Effector CD8-positive, alpha-beta T cell (primary cell): ENCODE data around the gene PGAM1.
"Not testable (repeated sequence)": the region's sequence is repeated elsewhere in the genome, so short reads cannot be mapped to it uniquely, and the experiment has no call there.

Experiments used
- DNase-seq: peaks from one replicate; lab custom pipeline; 2025; lab: John Stamatoyannopoulos, UW
- total RNA-seq, 4 experiments: gene quantifications; one replicate each; lab custom pipeline; 2026; lab: John Stamatoyannopoulos, UW

Gene PGAM1
- total RNA-seq: 47.5 to 165 (median 50.7) reads per million in 4 experiments

DNA sequence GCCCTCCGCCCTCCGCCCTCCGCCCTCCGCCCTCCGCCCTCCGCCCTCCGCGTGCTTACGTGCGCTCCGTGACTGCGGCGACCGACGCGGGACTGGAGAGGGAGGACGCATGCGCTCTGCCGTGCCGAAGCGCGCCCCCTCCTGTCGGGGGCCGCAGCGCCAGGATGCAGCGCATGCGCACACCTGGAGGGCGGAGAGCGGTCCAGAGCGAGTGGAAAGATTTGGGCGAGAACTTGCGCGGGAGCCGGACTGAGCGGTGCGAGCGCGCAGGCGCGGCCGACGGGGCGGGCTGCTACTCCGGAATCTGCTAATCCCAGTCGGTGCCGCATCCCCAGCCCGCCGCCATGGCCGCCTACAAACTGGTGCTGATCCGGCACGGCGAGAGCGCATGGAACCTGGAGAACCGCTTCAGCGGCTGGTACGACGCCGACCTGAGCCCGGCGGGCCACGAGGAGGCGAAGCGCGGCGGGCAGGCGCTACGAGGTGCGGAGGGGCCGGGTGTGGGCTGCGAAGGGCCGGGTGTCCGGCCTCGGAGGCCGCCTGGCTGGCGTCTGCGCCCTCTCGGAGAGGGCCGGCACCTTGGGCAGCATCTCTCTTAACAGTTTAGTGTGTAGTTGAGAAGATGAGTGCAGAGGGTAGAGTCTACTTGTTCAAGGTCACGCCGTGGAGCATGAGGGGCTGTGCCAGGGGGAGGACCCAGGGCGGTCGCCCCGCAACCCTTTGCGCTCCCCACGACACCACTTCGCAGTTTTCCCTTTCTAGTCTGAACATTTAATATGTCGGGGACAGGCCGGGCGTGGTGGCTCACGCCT, at the start of gene PGAM1:
TSS of gene PGAM1 (plus strand) at position 228 of the 812 bp plus-strand sequence. CDS start at position 345, 117 bp downstream.
- DNase-seq: peak; percentile 91

DNA sequence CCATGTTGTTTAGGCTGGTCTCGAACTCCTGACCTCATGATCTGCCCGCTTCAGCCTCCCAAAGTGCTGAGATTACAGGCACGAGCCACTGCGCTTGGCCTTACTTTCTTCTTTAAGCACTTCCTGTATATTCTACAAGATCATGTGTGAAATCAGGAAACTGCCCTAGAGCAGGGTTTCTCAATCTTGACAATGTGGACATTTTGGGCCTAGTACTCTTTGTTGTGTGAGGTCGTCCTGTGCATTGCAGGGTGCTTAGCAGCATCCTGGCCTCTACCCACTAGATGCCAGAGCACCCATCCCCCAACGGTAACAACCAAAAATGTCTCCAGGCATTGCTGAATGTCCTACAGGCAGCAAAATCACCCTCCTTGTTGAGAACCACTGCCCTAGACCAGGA, 49.6 kb upstream of the PGAM1 start:
- no peak for DNase-seq

DNA sequence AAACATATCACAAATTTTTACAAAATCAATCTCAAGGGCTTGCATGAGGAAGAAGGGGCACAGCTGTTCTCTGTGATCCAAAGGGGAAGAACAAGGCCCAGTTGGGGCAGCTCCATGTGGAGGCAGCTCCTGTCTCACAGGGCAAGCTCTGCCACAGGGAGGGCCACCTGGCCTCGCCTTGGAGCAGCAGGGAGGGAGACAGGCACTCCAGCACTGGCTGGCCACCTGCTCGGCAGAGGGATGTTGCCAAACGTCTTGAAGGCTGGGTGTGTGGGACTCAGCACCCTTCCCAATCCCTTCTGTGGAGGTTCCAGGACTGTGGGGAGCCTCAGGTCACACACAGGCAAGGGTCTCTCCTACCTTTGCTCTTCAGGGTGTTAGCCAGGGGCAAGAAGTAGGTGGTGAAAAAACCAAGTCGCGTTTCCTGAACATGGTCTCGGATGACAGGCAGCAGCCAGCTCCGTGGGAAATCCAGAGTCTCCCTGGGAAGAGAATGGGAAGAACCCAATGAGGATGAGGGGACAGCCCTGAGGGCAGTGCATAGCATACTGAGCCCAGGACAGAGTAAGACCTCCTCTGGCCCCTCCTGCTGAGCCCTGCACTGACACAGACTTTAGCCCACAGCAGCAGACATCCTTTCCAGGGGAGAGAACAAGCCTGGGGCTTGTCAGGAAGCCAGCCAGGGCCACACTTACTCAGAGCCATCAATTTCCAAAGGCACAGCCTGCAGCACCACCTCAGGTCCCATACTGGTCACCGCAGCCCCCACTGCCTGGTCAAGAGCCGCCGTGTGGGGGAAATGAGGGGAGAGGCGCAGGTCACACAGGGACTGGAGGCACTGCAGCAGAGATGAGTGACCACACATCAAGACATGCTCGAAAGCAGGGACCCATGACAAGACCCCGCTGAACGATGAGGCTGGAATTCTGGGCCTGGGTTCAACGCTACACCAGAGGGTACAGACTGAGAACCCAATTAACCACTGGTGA, 46.8 kb upstream of the PGAM1 start:
- DNase-seq: no peak

DNA sequence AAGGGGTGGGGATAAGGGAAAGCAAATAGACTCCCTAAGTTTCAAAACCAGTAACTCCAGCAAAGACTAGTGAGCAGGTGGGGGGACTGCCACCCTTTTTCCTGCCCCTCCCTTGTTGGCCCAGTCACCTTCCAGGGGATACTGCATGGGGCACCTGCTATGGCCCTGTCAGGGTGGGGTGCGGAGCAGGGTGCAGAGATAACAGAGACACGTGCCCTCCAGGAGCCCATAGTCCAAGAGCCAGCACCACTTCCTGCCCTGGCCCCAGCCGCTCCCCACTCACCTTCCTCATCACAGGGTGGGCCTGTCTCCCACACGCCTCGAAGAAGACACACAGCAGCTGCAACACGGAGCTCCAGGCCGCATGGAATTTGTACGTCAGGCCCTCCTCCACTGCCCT, 45.5 kb upstream of the PGAM1 start:
- DNase-seq: no peak

DNA sequence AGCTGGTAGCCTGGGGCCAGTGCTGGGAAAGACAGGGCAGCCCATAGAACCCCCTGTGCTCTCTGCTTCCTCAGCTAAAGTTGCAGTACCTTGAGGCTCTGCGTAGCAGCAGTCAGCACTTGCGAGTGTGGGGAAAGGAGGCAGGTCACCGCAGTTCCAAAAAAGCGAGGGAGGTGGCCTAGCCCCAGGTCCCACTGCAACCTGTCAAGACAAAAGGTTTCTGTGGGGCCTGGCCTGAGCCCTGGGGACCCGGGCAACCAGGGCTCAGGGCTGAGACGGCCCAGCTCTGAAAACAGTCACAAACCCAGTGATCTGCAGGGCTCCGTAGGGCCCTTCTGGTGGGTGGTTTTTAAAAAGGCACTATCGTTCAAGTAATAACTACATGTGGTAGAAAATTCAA, 44.4 kb upstream of the PGAM1 start:
- no peak for DNase-seq

DNA sequence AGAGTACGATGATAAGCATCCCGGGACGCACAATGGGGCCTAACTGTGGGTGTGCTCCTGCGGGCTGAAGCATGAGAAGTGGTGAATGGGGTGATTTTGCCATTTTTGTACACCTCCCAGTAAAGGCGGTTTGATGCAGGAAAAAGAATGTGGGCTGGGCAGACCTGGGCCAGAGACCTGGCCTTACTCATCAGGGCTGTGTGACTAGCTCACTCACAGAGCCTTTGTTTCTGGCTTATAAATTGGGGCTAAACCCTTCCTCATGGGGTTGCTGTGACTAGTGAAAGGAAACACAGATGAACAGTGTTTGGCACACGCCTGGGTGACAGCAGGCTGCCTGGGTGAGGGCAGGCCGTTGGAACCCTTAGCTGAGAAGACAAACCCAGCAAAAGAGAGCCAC, 42.8 kb upstream of the PGAM1 start:
- no peak for DNase-seq

DNA sequence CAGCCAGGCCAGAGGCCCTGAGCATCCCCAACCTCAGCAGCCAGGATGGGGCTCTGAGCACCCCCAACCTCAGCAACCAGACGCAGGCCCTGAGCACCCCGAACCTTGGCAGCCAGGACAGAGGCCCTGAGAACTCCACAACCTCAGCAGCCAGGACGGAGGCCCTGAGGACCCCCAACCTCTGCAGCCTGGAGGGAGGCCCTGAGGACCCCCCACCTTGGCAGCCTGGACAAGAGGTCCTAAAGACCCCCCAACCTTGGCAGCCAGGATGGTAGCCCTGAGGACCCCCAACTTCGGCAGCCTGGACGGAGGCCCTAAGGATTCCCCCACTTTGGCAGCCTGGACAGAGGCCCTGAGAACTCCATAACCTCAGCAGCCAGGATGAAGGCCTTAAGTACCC, 41.8 kb upstream of the PGAM1 start:
- DNase-seq: no peak

DNA sequence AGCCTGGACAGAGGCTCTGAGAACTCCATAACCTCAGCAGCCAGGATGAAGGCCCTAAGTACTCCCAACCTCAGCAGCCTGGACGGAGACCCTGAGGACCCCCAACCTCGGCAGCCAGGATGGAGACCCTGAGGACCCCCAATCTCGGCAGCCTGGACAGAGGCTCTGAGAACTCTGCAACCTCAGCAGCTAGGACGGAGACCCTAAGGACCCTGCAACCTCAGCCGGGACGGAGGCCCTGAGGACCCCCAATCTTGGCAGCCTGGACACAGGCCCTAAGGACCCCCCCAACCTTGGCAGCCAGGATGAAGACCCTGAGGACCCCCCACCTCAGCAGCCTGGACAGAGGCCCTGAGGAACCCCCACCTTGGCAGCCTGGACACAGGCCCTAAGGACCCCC, 41.4 kb upstream of the PGAM1 start:
- no peak for DNase-seq

DNA sequence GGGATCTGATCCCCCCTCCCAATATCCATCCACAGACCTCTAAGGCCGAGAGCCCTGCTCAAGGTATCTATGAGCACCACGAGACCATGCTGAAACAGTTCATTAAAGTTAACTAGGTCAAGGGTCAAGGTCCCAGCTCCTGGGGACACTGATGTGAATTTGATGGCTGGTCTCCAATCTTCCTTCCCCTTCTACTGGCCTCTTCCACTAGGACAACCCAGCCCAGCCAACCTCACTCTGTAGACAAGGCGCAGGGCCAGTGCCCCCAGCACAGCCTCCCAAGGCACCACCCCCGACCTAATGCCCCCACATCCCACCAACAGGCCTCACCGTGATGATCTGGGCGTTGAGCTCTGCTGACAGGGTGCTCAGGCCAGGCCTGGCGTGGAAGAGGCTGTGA, 40.4 kb upstream of the PGAM1 start:
- no peak for DNase-seq

DNA sequence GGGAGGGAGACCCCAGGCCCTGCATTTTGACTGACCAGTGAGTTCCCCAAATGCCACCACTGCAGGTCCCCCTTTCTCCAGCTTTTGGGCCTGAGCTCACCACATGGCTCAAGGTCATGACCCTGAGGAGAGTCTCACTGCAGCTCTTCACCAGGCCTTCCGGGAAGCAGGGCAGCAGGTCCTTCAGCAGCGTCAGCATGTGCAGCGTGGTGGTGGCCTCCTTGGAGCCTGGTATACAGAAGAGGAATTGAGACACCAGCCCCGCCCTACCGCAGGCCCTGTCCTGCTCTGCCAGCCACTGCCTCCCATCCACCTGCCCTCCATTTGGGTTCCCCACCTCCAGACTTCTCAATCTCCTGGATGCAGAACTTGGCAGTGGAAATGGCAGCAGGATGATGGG, 37.8 kb upstream of the PGAM1 start:
- DNase-seq: no peak

DNA sequence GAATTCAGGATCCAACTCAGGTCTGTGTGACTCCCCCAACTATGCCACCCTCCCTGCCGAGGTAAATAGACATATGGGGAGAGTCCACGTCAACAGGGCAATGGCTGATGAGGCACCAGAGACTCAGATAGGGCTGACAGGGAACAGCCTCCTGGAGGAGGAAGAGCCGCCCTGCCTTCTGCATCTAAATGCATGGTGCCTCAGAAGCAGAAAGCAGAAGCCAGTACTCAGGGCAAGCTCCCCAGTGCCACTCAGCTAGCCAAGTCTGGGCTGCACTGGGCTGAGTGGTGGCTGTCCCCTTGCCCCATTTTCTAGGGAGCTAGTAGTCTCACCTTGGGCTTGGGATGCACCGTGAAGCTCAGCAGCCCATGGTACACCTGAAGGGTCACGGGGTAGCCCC, 35.9 kb upstream of the PGAM1 start:
- no peak for DNase-seq

DNA sequence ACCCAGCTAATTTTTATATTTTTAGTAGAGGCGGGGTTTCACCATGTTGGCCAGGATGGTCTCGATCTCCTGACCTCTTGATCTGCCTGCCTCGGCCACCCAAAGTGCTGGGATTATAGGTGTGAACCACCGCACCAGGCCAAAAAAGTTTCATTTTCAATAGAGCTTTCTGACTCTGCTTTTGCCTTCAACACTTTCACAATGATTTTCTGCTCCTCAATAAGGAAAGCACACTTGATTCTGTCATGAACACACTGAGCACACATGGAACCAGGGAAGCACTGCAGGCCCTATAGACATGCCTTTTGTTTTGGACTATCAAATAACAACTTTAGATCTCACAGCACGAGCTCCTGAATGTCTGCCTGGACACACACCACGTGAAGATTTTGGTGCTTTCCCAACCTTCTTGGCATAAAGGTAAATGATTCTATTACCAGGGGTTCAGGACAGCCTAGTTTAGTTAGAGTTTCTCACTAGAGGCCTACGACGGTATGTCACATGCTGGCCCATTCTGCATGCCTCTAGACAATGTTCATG, 32.9 kb upstream of the PGAM1 start:
- DNase-seq: no peak

DNA sequence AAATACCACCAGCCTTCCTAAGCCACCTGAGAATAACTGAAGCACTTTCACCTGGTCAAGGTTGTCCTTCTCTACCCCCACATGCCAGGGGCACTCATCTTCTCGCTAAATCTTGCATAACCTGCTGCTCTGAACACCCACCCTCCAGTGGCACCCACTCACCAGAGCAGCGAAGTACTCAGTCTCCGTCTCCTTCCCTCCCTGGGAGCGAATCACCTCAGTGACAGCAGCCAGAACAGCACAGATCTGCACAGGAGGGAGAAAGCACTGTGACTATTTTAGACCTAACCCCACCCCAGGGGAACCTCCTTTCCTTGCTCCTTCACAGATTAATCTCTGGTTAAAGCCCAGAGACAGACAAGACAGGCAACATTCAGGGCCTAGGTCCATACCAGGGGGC, 29.9 kb upstream of the PGAM1 start:
- DNase-seq: no peak

DNA sequence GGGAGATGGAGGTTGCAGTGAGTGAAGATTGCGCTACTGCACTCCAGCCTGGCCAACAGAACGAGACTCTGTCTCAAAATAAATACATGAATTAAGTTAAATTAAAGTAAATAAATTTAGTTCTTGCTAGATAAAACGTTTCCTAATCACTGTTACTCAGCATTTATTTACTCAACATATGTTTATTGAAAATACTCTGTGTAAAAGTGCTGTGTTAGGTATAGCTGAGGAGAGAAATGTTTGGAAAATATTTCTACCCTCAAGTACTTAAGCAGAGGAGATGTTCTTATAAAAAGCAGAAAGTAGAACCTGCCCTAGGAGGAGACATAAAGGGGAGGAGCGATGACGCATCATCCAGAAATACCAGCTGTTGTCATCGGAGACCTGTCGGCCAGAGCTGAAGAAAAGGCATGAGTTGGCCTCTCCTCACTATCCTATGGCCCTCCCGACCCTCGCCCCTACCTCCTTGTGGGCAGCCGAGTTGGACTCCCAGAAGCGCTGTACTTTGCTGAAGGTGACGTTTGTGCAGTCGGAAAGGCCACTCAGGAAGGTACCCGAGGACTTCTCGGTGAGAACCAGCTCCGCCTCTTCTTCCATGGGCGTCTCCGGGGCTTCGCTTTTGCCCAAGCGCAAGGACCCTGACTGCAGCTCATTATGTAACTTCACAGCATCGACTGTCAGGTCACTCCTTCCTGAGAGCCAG, 26.0 kb upstream of the PGAM1 start:
- no peak for DNase-seq

DNA sequence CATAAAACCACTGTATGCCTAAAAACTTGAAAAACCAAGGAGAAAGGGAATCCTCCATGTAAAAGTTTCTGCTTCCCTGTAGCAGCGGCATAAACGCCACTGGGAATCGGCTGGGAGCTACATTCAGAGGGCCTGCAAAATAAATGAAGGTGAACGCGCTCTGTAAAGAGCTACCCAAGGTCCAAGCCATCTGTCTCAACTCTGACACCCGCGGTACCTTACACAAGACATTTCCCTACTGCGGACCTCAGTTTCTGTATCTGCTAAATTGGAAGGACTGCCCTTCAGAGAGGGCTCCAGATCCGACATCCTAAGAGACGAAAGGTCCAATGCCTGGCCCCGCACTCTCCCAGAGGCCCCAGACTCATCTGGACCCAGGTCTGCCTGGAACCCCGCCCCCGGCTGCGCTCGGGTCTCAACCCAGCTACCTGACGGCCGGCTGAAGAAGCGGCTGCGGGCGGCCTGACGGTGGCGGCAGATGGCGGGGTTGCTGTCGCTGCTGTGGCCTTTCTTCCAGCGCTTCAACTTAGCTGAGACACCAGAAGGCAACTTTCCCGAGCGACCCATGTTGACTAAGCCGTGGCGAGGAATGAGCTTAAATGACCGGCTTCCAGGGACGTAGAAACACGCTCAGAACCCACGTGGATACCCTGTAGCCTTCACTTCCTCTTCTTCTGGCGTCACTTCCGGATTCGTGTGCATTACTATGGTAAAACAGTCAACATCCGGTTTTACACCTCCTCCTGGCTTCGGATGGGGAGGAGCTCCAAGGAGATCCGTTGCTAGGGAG, 25.1 kb upstream of the PGAM1 start, which contains the start of gene RRP12:
TSS of gene RRP12 (minus strand) at position 676 of the 790 bp plus-strand sequence. CDS start at position 567, 109 bp downstream.
- DNase-seq: peak; percentile 71

DNA sequence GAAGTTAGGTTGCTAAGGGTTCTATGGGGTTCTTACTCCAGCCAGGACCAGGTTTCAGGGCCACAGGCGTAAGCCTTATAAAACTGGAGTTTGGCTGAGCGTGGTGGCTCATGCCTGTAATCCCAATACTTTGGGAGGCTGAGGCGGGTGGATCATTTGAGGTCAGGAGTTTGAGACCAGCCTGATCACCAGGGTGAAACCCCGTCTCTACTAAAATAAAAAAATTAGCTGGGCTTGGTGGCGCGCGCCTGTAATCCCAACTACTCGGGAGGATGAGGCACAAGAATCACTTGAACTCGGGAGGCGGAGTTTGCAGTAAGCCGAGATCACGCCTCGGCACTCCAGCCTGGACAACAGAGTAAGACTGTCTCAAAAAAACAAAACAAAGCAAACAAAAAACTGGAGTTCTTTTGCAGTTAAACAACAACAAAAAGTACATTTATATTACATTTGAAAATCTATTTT, 24.5 kb upstream of the PGAM1 start:
- no peak for DNase-seq

DNA sequence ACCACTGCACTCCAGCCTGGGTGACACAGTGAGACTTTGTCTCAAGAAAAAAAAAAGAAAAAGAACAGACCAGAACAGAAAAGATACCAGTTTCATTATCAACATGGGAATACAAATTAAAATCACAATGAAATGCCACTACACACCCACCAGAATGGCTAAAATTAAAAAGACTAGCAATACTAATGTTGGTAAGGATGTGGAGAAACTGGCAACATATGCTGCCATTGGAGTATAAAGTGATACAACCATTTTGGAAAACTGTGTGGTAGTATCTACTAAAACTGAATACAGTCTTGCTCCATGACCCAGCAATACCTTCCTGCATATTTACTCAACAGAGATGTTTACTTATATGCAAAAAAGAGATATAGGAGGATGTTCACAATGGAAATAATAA, 21.9 kb upstream of the PGAM1 start:
- no peak for DNase-seq

DNA sequence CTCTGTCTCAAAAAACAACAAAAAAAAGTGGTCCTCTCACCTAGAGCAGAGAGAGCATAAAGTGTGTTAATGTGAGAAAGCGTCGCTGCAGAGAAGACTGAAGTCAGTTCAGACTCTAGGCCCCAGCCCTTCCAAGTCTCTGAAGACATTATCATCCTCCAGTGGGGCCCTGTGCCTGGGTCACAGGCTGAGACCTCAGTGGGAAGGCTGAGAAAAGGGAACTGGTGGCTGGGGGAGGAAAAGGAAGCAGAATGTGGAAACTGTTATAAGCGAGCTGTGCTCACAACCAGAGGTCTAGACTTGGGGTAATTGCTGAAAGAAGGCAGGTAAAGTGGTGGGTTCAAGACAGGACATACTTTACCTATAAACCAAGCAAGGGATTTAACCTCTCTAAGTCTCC, 19.9 kb upstream of the PGAM1 start:
- no peak for DNase-seq

DNA sequence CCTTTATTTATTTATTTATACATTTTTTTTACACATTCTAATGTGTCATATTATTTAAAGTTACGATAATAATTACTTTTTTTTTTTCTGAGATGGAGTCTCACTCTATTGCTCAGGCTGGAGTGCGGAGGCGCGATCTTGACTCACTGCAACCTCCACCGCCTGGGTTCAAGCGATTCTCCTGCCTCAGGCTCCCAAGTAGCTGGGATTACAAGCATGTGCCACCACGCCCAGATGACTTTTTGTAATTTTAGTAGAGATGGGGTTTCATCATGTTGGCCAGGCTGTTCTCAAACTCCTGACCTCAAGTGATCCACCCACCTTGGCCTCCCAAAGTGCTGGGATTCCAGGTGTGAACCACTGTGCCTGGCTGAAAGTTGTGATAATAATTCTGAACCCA, 19.5 kb upstream of the PGAM1 start:
- DNase-seq: not testable (repeated sequence)

DNA sequence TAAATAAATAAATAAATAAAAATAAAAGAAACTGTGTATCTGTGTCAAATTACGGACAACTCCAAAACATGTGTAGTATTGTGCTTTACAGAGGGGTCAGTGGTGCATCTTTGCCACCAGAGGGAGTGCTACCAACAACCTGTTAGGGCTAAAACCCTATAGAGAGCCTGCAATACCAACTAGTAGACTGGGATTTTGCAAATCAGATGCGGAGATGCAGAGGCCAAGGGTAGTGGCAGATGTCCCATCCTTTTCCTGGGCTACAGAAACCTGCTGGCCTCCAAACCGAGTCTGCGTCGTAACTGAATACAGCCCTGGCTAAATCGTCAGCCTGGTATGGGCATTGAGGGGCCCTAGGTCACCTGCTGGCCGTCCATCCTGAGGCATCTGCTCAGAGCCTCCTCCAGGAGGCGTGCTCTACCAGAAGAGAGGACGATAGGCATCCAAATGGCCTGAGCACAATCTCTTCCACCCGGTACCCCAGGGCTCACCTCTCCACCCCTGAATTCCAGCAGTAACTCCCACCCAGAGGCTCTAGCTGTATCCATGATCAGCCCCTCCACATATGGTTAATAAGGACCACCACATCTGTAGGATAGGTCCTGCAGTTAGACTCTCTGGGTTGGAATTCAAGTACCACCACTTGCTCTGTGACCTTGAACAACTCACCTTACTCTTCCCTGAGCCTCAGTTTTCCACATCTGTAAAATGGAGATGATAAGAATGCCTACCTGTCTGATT, 18.6 kb upstream of the PGAM1 start:
- DNase-seq: peak; percentile 25
